HG03175 (cell line): Measurements from ENCODE around the gene KYNU.

Experiments
- ATAC-seq: cut with Tn5 transposase; IDR thresholded peaks from one replicate; pipeline ENCODE4 v1.9.1; 2021; ENCODE audit warnings: mild to moderate bottlenecking, moderate library complexity; ENCODE audit not compliant: unreplicated experiment

KYNU gene

DNA sequence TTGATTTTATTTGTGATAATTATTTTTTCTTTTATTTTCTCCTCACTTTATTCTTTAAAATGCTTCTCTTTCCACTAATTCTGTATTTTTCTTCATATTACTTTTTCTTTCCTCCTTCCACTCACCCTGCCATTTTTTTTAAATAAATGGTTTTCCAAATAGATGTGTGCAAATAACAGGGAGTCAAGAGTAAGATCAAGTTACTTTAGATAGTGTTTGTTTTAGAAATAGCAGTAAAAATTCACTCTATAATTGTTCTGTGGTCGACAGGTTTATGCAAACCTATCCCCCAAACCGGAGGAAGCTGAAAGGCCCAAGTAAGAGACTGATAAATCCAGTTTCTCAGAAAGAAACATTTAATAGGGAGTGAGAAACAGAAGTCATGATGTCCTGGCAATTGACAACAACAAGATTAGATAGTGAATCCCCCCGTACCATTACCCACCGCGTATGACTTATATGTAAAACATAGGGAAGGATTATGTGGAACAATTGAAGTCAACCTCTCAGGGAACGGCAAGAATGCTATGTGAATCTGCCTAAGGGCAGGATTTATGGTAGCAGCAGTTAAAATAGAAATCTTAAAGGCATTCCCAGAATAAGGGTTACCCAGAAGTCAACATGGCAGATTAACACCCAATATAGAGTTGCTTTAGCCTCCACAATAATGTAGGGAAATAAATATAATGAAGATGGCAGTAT, 75.5 kb downstream of the KYNU start:
- no peak for ATAC-seq

DNA sequence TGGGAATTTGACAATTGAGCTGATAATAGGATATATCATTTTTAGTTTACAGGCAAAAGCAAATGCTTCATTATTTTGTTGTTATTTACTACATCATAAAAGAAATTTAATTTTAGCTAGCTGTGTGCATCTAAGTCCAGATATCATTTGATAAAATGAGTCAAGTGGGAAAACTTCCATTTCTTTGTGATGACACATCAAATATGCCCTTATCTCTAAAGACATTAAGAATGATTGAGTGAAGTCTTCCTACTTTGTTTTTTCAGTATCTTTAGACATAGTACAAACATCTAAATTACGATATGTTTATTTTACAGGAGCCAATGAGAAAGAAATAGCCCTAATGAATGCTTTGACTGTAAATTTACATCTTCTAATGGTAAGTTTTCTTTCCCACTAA, 77.0 kb downstream of the KYNU start:
- ATAC-seq: no peak

DNA sequence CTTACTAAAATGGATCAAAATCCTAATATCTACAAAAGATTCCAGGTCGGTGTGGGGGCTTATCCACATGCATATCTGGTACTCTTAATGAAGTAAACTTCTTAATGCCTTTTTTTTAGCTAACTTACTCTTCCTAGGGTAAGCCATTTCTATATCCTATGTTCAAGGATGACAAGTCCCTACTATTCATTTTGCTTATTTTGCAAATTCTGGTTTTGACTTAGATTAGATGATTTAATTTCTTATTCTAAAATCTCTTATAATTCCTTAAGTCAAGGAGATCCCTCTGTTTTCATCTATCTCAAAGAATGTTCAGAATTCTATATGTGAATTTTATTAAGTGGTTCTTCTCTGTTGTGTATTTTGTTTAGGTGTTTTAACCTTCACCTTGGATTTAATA, 79.7 kb downstream of the KYNU start:
- ATAC-seq: no peak

DNA sequence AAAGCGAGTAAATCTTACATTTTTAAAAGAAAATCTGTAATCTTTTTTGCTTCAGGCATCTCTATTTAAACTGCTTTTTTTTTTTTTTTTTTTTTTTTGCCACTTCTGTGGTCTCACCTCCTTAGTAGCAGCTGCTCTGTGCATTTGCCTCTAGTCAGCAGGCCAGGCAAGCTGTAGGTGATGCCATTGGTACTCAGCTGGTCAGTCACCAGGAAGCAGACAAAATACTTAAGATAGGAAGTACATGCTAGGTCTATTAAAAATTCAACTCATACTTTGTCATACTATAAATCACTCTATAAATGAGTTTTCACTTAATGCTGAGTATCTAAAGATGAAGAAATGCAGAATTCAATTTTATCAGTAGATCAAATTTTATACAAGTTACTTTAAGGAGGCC, 83.7 kb downstream of the KYNU start:
- ATAC-seq: no peak

DNA sequence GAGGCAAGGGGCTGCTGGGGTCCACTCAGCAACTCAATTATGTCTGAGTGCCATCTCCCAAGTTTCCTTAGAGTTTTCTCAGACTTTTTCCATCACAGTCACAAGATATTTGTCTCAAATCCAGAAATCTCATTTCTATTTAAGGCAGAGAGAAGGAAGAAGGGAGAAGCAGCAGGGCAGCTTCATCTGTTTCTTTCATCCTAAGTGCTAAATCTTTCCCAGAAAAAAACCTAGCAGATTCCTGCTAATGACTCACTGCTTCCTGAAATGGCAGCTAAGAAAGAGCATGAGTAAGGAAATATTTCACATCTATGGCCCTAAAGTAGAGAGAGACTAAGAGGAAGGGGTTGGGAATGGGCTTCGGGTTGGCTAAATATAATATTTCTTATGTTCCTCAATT, 88.0 kb downstream of the KYNU start:
- ATAC-seq: no peak

DNA sequence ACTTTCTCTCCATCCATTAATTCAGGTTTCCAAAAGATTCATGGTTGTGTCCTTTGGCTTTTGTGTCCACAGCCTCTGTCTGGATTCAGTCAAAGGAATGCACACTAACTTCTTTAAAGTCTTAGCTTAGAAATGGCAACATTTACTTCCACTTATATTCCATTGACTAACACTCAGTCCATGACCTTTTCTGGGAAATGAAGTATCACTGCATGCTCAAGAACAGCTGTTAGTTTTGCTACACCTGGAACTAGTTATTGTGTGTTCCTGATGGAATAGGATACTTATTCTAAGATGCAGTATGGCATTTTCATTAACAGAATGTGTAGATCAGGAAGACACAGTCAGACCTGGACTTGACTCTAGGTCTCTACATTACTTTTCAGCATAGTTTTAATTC, 88.8 kb downstream of the KYNU start:
- no peak for ATAC-seq

DNA sequence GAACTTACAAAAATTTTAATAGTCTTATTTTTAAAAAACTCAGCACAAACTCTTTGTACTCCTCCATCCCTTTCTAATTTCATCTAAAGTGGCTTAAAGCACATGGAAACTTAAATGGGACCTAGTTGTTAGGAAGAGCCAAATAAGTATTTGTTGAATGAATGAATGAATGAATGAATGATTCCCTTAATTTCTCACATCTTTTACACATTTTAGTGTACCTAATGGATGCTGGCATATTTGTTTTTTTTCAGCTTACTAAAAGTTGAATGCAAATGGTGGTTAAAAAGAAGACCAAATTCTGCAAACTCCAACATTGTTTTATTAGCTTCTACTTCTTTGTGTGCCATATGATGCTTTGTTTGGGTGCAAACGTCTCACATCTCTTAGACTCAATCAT, 89.6 kb downstream of the KYNU start:
- no peak for ATAC-seq

DNA sequence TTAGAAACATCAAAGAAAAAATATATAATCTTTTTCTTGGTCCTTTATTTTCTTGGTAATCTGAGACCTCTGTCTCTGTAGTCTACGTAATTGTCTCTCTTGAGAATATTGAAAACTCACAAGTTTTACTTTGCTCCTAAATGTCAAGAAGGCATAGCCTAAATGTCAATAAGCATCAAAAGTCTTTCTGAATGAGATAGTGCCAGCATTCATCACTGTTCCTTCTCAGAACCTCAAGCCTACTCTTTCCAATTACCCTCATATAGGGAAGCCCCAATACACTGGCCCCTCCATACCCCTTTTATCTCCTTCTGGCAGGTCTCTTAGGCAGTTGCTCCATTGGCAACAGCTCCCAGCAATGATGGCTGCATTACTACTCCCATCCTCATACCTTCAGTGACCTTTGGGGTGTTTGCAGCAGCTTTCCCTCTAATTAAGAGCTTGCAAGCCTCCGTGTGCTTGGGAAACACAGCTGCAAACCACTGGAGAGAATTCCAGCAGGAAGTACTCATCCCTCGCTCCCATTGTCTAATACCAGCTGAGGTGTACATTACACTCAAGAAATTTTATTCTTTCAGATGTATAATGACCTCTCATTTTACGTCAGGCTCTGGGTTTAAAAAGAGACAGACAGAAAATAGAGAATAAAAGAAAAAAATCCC, 95.8 kb downstream of the KYNU start:
- ATAC-seq: no peak

DNA sequence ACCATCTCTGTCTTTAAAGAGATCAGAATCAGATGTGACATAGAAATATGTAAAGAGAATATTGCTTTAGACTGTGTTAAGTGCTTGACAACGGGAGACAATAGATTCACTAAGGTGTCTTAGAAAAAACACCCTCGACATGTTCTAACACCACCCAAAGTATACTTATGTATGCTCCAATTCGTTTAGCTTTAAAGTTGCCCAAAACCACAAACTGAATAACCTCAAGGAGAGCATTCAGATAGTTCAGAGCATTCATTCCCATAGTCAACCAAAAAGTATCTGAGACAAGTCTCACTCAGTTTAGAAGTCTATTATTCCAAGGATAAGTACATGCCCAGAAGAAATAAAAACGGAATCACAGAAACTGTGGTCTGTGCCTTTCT, 96.4 kb downstream of the KYNU start:
- no peak for ATAC-seq

DNA sequence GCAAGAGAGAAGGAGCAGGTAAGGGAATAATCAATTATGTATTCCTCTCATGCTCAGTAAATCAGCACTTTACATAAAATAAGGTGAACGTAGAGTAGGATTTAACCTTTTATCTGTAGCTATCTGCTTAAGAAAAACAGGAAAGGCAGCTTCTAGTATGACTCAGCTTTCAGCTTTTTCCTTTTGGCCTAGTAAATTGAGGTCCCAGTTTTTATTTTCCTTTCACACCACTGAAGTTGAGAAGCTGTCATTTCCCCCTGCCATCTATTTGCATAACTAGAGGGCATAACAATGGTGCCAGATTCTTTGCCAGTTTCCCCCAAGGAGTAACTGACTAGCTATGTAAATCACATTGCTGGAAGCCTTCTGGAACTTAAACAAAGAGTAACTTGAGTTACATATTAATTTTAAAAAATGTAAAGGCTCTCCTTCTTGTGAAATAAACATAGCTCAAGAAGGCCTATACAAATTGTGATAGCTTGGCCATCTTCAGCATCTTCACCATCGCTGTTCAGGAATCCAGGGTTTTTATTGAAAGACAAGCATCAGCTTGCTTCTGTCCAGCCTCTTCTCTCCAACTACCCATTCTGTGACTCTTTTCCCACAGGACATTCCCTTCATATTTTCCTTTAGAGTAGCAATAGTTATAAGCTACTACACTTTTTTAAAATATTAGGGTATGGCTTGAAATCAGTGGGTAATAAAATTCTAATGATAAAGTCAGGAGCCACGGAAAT, 97.0 kb downstream of the KYNU start:
- ATAC-seq: no peak

DNA sequence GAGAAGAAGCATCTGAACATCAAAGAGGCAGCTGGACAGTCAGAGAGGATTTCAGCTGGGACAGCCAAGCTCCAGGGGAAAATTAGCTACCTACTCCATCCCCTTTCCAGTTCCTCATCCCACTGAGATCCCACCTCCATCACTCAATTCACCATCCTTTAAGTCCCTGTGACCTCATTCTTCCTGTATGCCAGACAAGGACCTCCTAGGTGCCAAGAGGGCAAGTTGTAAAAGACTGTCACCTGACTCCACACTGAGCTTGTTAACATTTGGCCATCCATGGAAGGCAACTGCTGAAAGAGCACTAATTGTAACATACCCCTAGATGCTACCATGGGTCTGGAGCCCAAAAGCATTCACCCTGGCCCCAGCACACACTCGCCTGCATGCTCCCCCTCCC, 97.8 kb downstream of the KYNU start:
- ATAC-seq: no peak

DNA sequence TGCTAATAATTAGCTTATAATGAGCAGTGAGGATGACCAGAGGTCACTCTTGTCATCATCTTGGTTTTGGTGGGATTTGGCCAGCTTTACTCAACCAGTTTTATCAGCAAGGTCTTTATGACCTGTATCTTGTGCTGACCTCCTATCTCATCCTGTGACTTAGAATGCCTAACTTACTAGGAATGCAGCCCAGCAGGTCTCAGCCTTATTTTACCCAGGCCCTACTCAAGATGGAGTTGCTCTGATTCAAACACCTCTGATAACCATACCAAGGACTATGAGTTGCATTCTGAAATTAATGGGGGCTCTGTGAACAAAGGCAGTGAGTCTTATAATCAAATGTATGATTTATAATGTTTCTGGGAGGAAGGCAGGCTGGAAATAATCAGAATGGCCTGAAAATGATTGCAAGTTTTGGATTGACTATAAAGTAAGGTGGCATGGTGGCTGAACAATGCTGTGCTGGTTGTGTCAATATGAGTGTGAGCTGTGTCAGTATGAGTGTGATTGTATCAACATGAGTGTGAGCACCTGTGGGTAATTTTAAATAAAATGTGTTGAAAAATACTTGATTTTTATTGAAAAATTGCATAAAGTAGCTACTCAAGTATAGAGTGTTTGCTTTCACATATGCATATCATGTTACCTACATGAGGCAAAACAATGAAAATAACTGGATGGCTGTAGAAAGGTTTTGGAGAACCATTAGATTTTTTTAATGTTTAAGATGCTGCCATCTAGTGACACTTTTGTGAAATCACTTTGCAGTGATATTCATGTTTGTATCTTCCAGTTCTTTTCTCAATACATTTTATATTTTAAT, 103.0 kb downstream of the KYNU start:
- ATAC-seq: peak; percentile 28

DNA sequence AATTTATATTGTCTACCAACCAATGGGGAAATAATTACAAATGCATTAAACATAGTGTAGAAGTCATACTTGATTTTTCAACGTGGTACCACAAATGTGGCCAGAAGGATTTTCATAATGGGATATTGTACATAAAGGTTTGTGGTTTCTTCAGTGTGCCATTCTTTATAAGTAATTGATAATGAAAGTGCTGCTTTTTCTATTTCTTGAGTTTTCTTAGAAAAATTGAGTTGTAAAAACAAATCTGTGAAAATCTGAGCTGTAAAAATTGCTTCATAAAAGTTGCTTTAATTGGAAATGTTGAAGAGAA, 103.6 kb downstream of the KYNU start:
- ATAC-seq: no peak

DNA sequence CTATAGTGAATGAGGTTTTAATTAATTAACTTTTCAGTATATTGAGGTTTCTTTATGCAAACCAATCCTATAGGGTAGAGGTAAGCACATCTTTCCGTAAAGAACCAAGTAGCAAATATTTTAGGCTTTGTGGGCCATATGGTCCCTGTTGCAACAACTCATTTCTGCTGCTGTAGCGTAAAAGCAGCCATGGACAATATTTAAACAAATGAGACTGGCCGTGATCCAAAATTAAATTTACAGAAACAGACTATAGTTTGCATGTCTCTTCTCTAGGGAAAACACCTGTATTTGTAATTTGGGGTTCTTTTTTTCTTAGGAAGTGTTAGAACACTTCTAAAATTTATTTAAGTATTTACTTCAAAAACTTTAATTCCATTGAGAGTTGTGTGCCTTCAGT, 104.3 kb downstream of the KYNU start:
- no peak for ATAC-seq

DNA sequence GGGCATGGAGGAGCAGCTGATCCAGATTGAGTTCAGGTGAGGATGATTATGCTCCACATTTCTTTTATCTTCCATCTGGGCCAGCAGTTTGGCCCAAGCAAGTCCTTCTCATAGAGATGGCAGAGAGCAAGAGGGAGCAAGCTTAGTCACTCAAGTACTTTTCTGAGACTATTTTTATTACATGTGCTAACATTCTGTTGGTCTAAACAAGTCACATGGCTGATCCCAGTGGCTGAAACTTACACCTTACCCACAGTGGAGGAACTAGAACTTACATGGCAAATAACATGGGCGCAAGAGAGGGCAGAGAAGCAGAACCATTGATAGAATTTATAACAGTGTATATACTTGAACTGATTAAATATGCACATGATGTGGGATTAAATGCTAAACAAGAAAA, 105.7 kb downstream of the KYNU start:
- peak; percentile 93 for ATAC-seq

DNA sequence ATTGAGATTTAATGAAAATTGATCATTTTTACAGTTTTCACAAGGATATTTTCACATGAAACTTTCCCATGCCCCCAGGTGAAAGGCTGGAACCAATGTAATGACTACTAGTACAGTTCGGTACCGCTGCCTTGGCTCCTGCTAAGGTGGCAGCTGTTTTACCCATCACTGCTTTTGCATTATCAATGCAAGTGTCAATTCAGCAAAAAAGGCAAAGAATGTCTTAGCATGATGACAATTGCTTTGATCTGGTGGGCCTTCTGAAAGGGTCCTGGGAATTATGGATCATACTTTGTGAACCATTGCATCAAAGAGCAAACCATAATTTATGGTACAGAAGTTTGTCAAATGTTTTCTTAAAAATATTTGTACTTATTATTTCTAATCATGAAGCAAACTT, 107.2 kb downstream of the KYNU start:
- no peak for ATAC-seq

DNA sequence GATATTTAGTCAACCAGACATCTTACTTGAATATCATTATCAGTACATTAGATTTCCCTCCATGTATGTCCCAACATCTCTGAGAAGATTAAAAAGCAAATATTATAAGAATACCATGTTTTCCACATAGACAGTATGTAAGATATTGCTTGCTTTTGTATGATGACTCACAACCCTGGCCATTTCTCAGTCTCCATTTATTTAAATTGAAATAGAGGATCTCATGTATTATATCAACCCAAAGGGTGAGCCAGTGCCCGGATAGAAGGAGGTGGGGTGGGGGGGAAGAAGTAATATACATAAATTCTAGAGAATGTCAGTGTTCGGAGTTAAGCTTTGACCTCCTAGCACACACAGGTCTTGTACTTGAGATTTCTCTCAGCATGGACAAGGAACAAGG, 109.6 kb downstream of the KYNU start:
- ATAC-seq: no peak

DNA sequence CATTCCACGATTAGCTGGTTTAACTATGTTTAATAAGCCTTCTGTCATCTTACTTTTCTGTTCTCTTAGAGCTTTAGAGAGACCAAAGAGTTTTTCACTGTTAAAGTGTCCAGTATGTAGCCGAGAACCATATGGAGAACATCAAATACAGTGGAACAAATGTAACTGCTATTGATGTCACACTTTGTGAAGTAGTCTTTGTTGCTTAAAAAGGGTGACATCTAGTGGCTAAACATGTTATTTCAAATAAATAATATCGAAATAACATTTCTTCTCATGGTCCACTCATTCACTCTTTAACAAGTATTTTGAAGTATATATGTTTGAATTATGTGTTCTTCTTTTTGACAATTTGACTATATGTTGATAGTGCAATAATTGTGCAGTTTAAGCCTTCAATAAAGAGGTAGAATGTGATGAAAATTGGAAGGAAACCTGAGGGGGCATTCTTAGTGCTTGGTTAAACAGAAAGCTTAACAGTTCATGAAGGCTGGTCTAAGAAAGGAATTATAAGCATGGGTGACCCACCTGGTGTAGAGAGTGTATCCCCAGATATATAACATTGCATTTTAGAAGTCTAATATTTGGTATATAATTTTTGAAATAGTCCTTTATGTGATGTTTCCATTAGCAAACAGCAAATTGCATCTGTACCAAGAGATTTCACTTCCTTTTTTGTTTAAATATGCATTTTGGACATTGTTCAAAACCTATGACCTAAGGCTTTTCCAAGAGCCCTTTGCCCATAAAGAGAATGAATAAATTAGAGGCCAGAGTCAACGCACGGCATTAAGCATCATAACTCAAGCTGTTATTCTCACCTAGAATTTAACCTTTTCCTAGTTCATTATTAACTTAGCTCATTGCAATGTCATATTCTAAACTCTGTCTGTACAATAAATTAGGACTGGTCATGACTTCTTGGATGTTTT, 112.1 kb downstream of the KYNU start:
- ATAC-seq: peak; percentile 81

DNA sequence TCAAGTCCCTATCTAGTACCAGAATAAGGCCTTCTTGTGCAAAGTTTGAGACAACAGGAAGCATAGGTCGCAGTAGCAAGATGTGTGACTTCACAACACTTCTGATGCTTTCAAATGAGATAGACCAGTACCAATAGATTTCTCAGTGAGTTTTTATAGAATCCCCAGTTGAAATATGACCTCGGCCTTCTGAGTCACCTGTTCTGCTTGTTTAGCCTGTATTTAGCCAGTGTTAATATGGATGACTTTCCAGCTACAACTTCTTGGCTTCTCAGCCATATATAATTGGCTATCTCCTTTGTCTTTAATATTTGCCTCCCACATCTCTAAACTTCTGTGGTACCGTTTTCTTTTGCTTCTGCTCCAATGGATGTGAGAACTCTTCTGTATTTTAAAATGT, 113.8 kb downstream of the KYNU start:
- no peak for ATAC-seq

DNA sequence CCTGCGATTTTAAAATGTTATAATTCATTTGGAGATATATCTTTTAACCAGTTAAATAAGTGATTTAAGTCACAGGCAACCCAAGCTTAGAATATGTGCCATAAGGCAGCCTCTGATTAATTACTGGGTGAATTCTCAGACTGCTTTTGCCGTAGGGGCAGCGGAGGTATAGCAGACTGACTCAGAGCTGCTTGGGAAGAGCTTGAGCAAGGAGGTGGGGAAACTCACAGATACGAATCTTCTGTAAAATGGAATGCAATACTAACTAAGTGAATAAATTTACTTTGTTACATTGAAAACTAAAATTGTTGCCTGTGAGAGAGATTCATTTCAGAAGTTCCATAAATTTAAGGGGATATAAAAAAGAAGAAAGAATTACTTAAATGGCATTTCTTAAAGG, 115.4 kb downstream of the KYNU start:
- no peak for ATAC-seq

DNA sequence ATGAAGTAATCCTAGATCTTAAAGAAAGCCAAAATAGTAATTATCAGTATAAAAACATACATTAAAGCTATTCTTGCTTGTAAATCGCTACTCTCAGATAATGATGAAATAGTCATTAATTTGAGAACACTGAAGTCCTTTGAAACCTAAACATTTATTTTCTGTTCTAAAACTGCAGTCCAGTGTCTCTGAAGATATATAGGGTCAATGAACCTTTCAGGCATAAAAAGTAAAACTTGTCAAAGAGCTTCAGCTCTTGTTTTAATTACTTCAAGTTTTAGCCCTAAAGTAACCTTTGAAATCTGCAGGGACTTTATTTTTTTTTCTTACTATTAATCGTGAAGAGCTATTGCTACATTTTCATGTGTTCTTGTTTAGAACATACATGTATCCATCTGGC, 116.3 kb downstream of the KYNU start:
- no peak for ATAC-seq
